ENCODE measurements around the gene XPC. TPM values are rescaled to one million over a fixed set of nuclear protein-coding genes. Genes with fewer than 3 reads are reported as not detected.
"Not testable (repeated sequence)": the region's sequence is repeated elsewhere in the genome, so short reads cannot be mapped to it uniquely, and the experiment has no call there.

Gene XPC
- total RNA-seq, 3 donors from 2014 or later (not counting 1 experiment from before 2014, with no cell fraction given) = 45.5 to 62.1 (median 50.0) TPM

DNA sequence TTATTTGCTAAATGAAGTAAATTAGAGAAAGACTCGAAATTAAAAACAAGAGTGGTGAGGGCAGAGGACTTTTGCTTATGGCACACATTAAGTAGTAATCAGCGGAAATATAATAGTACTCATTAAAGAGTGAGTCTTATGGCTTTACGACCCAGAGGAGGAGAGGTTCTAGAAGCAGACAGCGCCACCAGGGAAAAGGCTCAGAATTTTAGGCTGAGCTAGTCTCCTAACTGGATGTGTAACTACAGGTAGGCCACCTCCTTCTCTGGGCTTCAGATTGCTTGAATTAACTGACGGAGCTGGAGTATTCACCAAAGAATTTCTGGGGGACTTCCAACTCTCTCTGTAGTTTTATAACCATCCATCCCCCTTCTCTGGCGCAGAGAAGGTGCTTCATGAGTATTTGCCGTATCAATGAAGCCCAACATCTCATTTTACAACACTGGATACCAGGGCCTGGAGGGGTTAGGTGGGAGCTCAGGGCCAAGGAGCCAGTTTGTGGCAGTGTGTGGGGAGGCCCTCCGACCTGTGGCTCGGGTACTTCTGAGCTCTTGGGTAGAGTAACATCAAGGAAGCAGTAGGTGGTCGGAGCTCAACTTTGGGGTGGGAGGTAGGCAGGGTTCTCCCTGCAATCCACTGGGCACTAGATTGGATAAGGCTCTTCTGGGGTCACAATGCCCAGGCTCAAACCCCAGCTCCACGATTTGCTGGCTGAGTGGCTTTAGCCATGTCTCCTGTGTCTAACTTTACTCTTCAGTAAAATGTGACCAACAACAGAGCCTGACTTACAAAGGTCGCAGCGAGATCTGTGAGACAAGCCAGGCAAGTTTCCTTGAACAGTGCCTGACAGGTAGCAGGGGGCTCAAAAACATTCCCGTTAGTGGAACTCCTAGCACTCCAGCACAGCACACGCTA lies 54.8 kb downstream of the XPC start:
- Histone ChIP-seq H3K36me3 (ENCODE audit: control insufficient read depth, insufficient read depth, low read length) (peaks cover 15% of the 10 kb centered on the region), H3K4me1 (ENCODE audit: control insufficient read depth, insufficient read depth, low read length) (peaks cover 39% of the 10 kb centered on the region), H3K27me3 (ENCODE audit: control insufficient read depth, insufficient read depth, low read length) (no peaks in the 10 kb centered on the region), H3K4me3 (ENCODE audit: low read length) (peak overlapping the region; percentile 97), H3K9me3 (ENCODE audit: control insufficient read depth, insufficient read depth, low read length) (no peaks in the 10 kb centered on the region), H3K27ac (ENCODE audit: low read length) (peak overlapping the region; percentile 91)
- ATAC-seq (no peak), DNase-seq (peak in 1 of 2 donors; percentile 24)
- Mint-ChIP-seq H3K27ac (peak overlapping the region; percentile 92 to 93), H3K36me3 (peaks cover 4% of the 10 kb centered on the region), H3K4me1 (peaks cover 47 to 49% of the 10 kb centered on the region in 2 donors), H3K9me3 (no peaks in the 10 kb centered on the region), H3K27me3 (ENCODE audit: low read depth in 2 of 2) (no peaks in the 10 kb centered on the region), H3K4me3 (peak overlapping the region; percentile 96)
- 54% methylated on average over 13 of the region's 15 CpGs for WGBS (ENCODE audit: insufficient coverage)
- intact Hi-C loops (cut with micrococcal nuclease) = loop anchor here (1.0 kb wide), 2 partner anchors 55 to 228 kb away; partner anchors contain the start of genes LSM3 and XPC
- TF ChIP-seq, protein P1, sequence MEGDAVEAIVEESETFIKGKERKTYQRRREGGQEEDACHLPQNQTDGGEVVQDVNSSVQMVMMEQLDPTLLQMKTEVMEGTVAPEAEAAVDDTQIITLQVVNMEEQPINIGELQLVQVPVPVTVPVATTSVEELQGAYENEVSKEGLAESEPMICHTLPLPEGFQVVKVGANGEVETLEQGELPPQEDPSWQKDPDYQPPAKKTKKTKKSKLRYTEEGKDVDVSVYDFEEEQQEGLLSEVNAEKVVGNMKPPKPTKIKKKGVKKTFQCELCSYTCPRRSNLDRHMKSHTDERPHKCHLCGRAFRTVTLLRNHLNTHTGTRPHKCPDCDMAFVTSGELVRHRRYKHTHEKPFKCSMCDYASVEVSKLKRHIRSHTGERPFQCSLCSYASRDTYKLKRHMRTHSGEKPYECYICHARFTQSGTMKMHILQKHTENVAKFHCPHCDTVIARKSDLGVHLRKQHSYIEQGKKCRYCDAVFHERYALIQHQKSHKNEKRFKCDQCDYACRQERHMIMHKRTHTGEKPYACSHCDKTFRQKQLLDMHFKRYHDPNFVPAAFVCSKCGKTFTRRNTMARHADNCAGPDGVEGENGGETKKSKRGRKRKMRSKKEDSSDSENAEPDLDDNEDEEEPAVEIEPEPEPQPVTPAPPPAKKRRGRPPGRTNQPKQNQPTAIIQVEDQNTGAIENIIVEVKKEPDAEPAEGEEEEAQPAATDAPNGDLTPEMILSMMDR (IDR thresholded peaks at IDR 0.05) = no peak

DNA sequence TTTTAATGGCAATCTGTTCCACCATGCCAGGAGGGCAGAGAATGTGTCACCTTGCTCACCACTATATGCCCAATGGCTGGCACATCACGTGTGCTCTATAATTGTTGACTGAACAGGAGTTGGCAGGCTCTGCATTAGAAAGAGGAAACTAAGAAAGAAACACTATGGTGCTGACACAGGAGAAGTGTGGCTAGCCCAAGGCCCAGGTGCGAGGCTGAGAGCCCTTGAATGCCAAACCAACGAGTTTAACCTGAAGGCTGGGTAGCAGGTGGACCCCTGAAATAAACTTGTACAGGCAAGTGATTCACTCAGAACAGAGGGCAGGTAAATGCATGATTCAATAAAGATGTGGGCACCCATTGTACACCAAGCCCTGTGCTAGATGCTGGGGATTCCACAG lies 56.1 kb downstream of the XPC start:
- Histone ChIP-seq H3K27ac (ENCODE audit: low read length) (no peak overlapping the region), H3K4me1 (ENCODE audit: control insufficient read depth, insufficient read depth, low read length) (peaks cover 29% of the 10 kb centered on the region), H3K27me3 (ENCODE audit: control insufficient read depth, insufficient read depth, low read length) (no peaks in the 10 kb centered on the region), H3K4me3 (ENCODE audit: low read length) (no peak overlapping the region), H3K36me3 (ENCODE audit: control insufficient read depth, insufficient read depth, low read length) (peaks cover 8% of the 10 kb centered on the region), H3K9me3 (ENCODE audit: control insufficient read depth, insufficient read depth, low read length) (no peaks in the 10 kb centered on the region)
- Mint-ChIP-seq H3K36me3 (no peaks in the 10 kb centered on the region), H3K4me3 (peak overlapping the region; percentile 49), H3K27ac (peak overlapping the region in 1 of 2 donors; percentile 13), H3K4me1 (peaks cover 34 to 37% of the 10 kb centered on the region in 2 donors), H3K27me3 (ENCODE audit: low read depth in 2 of 2) (no peaks in the 10 kb centered on the region), H3K9me3 (no peaks in the 10 kb centered on the region)
- intact Hi-C loops (cut with micrococcal nuclease) = no loop called here
- no peak for DNase-seq
- no peak for ATAC-seq
- 95% methylated on average over 3 of the region's 3 CpGs for WGBS (ENCODE audit: insufficient coverage)
- TF ChIP-seq, protein P1 (IDR thresholded peaks at IDR 0.05) = no peak

DNA sequence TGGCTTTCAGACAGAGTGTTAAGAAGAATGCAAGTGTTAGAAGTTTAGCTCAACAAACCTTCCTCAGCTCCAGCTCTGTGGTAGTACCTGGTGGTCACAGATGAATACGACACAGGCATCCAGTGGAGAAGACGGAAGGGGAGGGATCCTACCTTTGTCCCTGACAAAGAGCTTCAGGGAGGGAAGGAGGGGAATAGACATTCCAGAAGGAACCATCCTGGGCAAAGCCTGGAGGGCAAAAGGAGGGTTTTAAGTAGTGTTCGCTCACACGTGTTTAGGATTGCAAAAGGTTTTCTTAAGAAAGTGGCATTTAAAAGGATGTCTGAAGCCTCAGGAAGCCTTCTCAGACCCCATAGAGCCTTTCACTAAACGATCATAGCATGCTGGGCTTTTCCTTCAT lies 56.5 kb downstream of the XPC start:
- intact Hi-C loops (cut with micrococcal nuclease) = no loop called here
- Histone ChIP-seq H3K27me3 (ENCODE audit: control insufficient read depth, insufficient read depth, low read length) (no peaks in the 10 kb centered on the region), H3K36me3 (ENCODE audit: control insufficient read depth, insufficient read depth, low read length) (peaks cover 8% of the 10 kb centered on the region), H3K27ac (ENCODE audit: low read length) (no peak overlapping the region), H3K4me3 (ENCODE audit: low read length) (no peak overlapping the region), H3K4me1 (ENCODE audit: control insufficient read depth, insufficient read depth, low read length) (peaks cover 26% of the 10 kb centered on the region), H3K9me3 (ENCODE audit: control insufficient read depth, insufficient read depth, low read length) (no peaks in the 10 kb centered on the region)
- H3K4me1 Mint-ChIP-seq = peaks cover 32 to 33% of the 10 kb centered on the region in 2 donors
- WGBS (ENCODE audit: insufficient coverage) = 95% methylated on average over 4 of the region's 5 CpGs
- no peaks in the 10 kb centered on the region for H3K36me3 Mint-ChIP-seq
- DNase-seq (no peak), ATAC-seq (no peak)
- TF ChIP-seq, protein P1 (IDR thresholded peaks at IDR 0.05) = no peak
- no peaks in the 10 kb centered on the region for H3K27me3 Mint-ChIP-seq (ENCODE audit: low read depth in 2 of 2)
- peak overlapping the region in 1 of 2 donors; percentile 13 for H3K27ac Mint-ChIP-seq
- H3K9me3 Mint-ChIP-seq = no peaks in the 10 kb centered on the region
- peak overlapping the region; percentile 31 for H3K4me3 Mint-ChIP-seq

DNA sequence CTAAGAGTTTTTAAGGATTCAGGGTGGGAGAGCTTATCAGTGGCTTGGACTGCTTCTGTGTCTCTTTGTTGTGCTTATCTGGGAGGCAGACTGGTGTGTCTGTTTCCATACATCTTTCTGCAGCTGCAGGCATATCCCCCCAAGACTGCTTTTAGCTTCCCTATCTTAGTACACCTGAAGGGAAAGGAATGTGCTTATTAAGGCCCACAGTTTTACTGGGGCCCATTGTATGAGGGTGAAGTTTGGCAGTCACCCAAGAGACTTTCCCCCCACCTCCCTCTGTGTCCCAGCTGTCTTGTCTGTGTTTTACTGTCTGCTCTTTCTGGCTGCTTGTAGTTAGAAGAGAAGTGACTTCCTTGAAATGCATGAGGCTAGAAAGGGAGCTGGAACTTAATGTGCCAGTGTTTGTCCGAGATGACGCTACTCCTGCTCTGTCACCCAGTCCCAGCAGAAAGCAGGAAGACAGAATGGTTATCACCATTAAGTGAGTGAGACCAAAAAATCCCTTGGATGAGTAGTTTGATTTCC lies 57.4 kb downstream of the XPC start:
- peaks cover 23 to 24% of the 10 kb centered on the region in 2 donors for H3K4me1 Mint-ChIP-seq
- H3K4me3 Mint-ChIP-seq; DNase-seq; H3K27me3 Mint-ChIP-seq (ENCODE audit: low read depth in 2 of 2); H3K36me3 Mint-ChIP-seq; H3K27me3 ChIP-seq (ENCODE audit: control insufficient read depth, insufficient read depth, low read length); ATAC-seq; H3K27ac ChIP-seq (ENCODE audit: low read length); H3K9me3 Mint-ChIP-seq; H3K4me3 ChIP-seq (ENCODE audit: low read length); H3K27ac Mint-ChIP-seq; intact Hi-C loops (cut with micrococcal nuclease); H3K9me3 ChIP-seq (ENCODE audit: control insufficient read depth, insufficient read depth, low read length): not testable (repeated sequence)
- 100% methylated on average over 2 of the region's 2 CpGs for WGBS (ENCODE audit: insufficient coverage)
- Histone ChIP-seq H3K36me3 (ENCODE audit: control insufficient read depth, insufficient read depth, low read length) (peaks cover 11% of the 10 kb centered on the region), H3K4me1 (ENCODE audit: control insufficient read depth, insufficient read depth, low read length) (peaks cover 17% of the 10 kb centered on the region)

Data from natural killer cell (primary cell).